Astrocyte of the cerebellum (primary cell): Measurements from ENCODE around the gene GRIK5.
"Not testable (repeated sequence)": the region's sequence is repeated elsewhere in the genome, so short reads cannot be mapped to it uniquely, and the experiment has no call there.

Source experiments
- DNase-seq: peaks from one replicate; pipeline ENCODE4 v3.0.0-alpha.2; 2011; ENCODE audit warnings: low read depth
- H3K4me3 ChIP-seq: 2 replicates; pipeline ENCODE4 v1.5.1; 2011; ENCODE audit warnings: mild to moderate bottlenecking, low read depth, low read length, moderate library complexity
- in situ Hi-C: cut with HindIII; loops from 2 replicates; pipeline ENCODE4 v1.10.0; 2017; ENCODE audit warnings: low sequenced_read_pairs
- TF ChIP-seq, protein P1 (sequence below): IDR thresholded peaks from 2 replicates; pipeline ENCODE4 v1.5.1; 2012; ENCODE audit warnings: low read length, low read depth, moderate library complexity, mild to moderate bottlenecking; ENCODE audit errors: missing control alignments

Gene GRIK5

DNA sequence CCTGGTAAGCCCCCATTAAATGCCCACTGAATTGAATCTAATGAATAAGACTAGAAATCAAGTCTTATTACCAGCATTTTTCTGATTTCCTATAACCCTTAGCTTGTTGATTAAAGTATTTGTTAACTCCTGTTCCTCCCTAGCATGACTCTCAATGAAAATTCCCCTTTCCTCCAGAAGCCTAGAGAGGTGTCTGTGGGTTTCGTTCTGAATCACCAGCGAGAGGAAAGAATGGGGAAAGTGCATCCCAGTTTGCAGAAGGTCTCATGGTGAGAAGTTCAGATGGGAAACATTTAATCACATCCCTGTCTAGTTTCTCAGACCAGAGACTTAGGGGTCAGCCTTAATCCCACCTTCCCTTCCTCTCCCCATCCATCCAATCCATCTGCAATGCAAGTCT is 35.4 kb upstream of the GRIK5 start:
- TF ChIP-seq, protein P1, sequence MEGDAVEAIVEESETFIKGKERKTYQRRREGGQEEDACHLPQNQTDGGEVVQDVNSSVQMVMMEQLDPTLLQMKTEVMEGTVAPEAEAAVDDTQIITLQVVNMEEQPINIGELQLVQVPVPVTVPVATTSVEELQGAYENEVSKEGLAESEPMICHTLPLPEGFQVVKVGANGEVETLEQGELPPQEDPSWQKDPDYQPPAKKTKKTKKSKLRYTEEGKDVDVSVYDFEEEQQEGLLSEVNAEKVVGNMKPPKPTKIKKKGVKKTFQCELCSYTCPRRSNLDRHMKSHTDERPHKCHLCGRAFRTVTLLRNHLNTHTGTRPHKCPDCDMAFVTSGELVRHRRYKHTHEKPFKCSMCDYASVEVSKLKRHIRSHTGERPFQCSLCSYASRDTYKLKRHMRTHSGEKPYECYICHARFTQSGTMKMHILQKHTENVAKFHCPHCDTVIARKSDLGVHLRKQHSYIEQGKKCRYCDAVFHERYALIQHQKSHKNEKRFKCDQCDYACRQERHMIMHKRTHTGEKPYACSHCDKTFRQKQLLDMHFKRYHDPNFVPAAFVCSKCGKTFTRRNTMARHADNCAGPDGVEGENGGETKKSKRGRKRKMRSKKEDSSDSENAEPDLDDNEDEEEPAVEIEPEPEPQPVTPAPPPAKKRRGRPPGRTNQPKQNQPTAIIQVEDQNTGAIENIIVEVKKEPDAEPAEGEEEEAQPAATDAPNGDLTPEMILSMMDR, result no peak
- no peak overlapping the region for H3K4me3 ChIP-seq
- in situ Hi-C loops, result no loop called here
- no peak for DNase-seq

DNA sequence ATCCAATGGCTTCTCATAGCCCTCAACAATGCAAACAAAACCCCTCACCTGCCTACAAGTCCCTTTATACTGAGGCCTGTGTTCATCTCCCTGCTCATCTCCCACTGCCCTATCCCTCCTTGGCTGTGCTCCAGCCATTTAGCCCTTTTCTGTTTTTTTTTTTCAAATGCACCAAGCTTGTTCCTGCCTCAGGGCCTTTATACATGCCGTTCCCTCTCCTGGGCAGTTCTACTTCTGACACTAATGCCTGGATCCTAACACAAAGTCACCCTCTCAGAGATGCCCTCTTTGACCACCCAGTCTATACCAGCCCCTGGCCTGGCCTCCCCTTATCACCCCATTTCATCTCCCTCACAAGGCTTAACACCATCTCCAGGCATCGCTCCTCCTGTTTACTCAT is 32.9 kb upstream of the GRIK5 start:
- in situ Hi-C loops, result no loop called here
- H3K4me3 ChIP-seq, result no peak overlapping the region
- DNase-seq, result no peak
- TF ChIP-seq, protein P1, result no peak

DNA sequence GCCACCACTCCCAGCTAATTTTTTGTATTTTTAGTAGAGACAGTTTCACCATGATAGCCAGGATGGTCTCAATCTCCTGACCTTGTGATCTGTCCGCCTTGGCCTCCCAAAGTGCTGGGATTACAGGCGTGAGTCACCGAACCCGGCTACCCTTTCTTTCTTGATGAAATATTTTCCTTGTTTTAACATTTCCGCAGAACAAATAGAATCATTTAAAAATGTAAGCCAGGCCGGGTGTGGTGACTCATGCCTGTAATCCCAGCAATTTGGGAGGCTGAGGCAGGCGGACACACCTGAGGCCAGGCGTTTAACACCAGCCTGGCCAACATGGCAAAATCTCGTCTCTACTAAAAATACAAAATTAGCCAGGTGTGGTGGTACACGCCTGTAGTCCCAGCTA is 30.2 kb upstream of the GRIK5 start:
- H3K4me3 ChIP-seq, DNase-seq, in situ Hi-C loops: not testable (repeated sequence)

DNA sequence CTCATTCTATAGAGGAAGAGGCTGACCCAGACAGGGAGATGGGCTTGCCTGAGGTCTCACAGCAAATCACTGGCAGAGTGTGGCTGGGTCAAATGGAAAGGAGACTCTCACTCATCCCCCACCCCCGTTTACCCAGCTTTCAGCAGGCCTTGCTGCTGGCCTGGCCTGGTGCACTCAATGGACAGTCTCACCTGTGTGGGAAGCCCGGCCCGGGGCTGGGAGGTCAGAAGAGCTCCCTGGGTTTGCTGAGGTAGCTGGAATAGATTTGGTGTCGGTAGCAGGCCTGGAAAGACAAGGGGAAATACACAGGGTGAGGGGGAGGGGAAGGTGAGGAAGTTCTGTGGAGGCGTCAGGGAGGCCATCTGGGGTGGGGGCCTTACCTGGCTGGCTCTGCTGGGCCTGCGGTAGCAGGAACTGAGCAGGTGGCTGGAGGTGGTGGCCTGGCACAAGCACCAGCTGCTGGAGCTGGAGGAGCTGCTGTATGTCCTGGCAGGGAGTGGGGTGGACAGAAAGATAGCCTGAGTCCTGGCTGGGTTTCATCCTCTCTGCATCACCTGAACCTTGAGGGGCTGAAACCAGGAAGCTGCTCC is 29.4 kb upstream of the GRIK5 start:
- no peak overlapping the region for H3K4me3 ChIP-seq
- in situ Hi-C loops, result no loop called here
- no peak for DNase-seq
- TF ChIP-seq, protein P1, result no peak

DNA sequence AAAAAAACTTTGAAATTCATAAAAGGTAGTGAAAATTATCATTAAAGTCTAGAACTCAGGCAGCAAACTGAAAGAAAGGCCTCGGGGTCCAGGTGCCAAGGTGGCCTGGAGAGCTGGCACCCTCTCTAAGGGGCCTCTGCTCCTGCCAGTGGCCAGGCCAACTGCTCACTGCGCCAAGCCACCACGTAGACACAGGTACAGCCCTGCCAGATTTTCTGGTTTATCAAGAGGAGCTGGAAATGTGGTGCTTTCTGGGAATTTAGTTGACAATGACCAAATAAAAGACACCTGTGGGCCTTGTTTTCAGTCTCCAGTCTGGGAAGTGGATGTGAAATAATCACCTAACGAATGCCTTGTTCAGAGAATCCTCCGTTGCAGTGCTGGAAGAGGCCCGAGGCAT is 28.8 kb upstream of the GRIK5 start:
- DNase-seq, result no peak
- in situ Hi-C loops, result no loop called here
- H3K4me3 ChIP-seq, result no peak overlapping the region
- TF ChIP-seq, protein P1, result no peak

DNA sequence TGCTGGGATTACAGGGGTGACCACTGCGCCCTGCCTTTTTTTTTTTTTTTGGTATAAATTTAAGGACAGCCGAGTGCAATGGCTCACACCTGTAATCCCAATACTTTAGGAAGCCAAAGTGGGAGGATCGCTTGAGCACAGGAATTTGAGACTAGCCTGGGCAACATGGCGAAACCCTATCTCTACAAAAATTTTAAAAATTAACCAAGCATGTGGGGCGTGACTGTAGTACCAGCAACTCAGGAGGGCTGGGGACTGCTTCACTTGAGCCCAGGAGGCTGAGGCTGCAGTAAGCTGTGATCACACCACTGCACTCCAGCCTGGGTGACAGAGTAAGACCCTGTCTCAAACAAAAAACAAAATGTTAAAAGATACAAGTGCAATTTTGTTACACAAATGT is 27.5 kb upstream of the GRIK5 start:
- H3K4me3 ChIP-seq, result no peak overlapping the region
- in situ Hi-C loops, result no loop called here
- DNase-seq, result no peak
- TF ChIP-seq, protein P1, result no peak

DNA sequence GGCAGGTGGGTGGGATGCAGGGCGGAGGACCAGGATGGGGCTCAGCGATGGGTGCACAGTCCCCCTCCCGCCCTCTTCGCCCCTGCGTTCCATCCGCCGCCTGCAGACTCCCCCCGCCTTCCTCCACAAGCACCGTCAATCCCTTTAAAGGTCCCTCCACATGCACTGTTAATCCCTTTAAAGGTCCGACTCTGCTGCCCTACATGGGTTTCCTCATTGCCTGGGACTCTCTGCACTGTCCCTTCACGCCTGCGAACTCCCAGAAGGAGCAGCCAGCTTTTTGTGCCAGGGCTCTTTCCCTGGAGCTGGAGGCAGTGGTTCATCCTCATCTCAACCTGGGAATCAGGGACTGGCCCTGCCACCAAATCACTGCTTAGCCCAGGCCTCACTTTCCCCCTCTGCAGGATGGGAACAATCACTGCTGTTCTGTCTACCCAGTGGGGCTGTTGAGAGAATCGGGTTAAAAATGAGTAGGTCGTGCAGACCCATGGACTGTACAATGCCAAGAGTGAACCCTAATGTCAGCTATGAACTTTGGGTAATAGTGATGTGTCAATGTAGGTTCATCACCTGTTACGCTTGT is 26.3 kb upstream of the GRIK5 start:
- TF ChIP-seq, protein P1, result no peak
- no peak overlapping the region for H3K4me3 ChIP-seq
- in situ Hi-C loops, result no loop called here
- no peak for DNase-seq
